Spleen (tissue), 7 donors: Measurements from ENCODE around the gene CNTD1.

Experiments
- POLR2A ChIP-seq, 3 donors: fragments of 450-650 bp; IDR thresholded peaks; one replicate each; pipeline ENCODE4 v1.5.1; 2017; ENCODE audit warnings: antibody characterized with exemption in 3 of 3, mild to moderate bottlenecking in 1 of 3
- TF ChIP-seq, protein P1 (sequence below), 11 experiments: fragments of 200-600 bp in 7 of 11; fragments of 450-650 bp in 4 of 11; sonication (generic) in 4 of 11; IDR thresholded peaks in 8 of 11; conservative IDR thresholded peaks in 3 of 11; 1 replicate in 7 of 11; 2 replicates in 4 of 11; pipeline versions ENCODE4 v1.4.0 to v1.8.0; 2016 to 2021; ENCODE audit warnings: antibody characterized with exemption in 11 of 11, inconsistent platforms in 4 of 11, mild to moderate bottlenecking in 1 of 11
- donor health status: DM: no; HTN: no; CAD: no; lungs with moderate emphysema.
- donor health status: DM: no; HTN: no; CAD: no.
- donor health status: DM: no; HTN: no; CAD: no.

DNA sequence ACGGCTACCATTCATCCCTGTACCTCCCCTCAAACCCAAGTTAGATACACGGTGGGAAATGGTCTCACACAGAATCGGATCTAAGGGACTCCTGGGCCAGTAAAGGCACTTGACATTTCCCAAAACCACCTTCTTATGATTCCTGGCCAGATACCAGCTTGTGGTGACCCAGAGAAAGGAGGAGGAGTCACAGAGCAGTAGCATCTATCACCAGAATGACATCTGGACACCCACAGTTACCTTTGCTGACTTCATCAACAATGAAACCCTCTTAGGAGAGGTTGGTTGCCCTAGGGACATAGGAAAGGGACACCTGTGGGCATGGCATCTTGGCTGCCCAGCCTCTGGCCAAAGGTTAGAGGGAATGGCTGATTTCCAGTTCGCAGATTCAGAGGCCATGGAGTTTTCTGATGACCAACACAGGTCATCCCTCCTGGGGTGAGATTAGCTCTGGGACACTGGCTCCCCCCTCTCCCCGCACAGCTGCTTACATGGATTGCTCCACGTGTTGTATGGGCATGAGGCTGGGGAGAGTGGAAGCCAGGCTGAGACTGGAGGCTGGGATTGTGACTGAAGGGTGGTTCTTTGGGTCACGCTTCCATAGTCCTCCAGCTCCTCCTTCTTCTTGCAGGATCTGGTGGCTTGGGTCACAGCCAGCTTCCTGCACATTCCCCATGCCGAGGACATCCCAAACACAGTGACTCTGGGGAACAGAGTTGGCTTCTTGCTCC lies 51.0 kb downstream of the CNTD1 start:
- TF ChIP-seq, protein P1, sequence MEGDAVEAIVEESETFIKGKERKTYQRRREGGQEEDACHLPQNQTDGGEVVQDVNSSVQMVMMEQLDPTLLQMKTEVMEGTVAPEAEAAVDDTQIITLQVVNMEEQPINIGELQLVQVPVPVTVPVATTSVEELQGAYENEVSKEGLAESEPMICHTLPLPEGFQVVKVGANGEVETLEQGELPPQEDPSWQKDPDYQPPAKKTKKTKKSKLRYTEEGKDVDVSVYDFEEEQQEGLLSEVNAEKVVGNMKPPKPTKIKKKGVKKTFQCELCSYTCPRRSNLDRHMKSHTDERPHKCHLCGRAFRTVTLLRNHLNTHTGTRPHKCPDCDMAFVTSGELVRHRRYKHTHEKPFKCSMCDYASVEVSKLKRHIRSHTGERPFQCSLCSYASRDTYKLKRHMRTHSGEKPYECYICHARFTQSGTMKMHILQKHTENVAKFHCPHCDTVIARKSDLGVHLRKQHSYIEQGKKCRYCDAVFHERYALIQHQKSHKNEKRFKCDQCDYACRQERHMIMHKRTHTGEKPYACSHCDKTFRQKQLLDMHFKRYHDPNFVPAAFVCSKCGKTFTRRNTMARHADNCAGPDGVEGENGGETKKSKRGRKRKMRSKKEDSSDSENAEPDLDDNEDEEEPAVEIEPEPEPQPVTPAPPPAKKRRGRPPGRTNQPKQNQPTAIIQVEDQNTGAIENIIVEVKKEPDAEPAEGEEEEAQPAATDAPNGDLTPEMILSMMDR (IDR thresholded peaks at IDR 0.05 in 8 of 11, conservative IDR thresholded peaks at IDR 0.05 in 3 of 11) = no peak
- no peak for TF ChIP-seq POLR2A (IDR thresholded peaks at IDR 0.05)
